DMS53 treated with DMSO at 0.1 percent for 48 hours (cell line): ENCODE data around the gene SNX33.
"Not testable (repeated sequence)": the region's sequence is repeated elsewhere in the genome, so short reads cannot be mapped to it uniquely, and the experiment has no call there.

ENCODE experiments used
- DNase-seq: peaks from one replicate; lab custom pipeline; 2025; ENCODE audit not compliant: unreplicated experiment; lab: John Stamatoyannopoulos, UW

Gene SNX33

GRCh38 chr15:75647370-75648155 is at the start of gene SNX33:
SNX33 (plus strand) TSS chr15:75647912; CDS start chr15:75649103, 1,191 bp downstream.
- peak; percentile 26 for DNase-seq

GRCh38 chr15:75598361-75598760 is 49.4 kb upstream of the SNX33 start:
- no peak for DNase-seq

GRCh38 chr15:75599401-75599800 is 48.3 kb upstream of the SNX33 start:
- DNase-seq: no peak

GRCh38 chr15:75606026-75606425 is 41.7 kb upstream of the SNX33 start:
- DNase-seq: no peak

- no peak for DNase-seq
Observed at GRCh38 chr15:75606711-75607699, 40.7 kb upstream of the SNX33 start.

GRCh38 chr15:75616766-75617165 is 30.9 kb upstream of the SNX33 start:
- no peak for DNase-seq

- DNase-seq: no peak
Observed at GRCh38 chr15:75620058-75620820, 27.5 kb upstream of the SNX33 start.

GRCh38 chr15:75620841-75621391 is 26.8 kb upstream of the SNX33 start:
- no peak for DNase-seq

GRCh38 chr15:75622505-75622904 is 25.2 kb upstream of the SNX33 start:
- DNase-seq: no peak

- DNase-seq: peak; percentile 73
Observed at GRCh38 chr15:75625542-75626347, 22.0 kb upstream of the SNX33 start, which contains the start of gene SNUPN. SNUPN (minus strand) TSS chr15:75625725; CDS start chr15:75621051, 4,674 bp downstream.

- no peak for DNase-seq
Observed at GRCh38 chr15:75631935-75632334, 15.8 kb upstream of the SNX33 start.

GRCh38 chr15:75633922-75634321 is 13.8 kb upstream of the SNX33 start:
- not testable (repeated sequence) for DNase-seq

- DNase-seq: no peak
Observed at GRCh38 chr15:75636026-75636425, 11.7 kb upstream of the SNX33 start.

GRCh38 chr15:75637245-75638009 is 10.3 kb upstream of the SNX33 start:
- DNase-seq: no peak

GRCh38 chr15:75639191-75639708 is 8.5 kb upstream of the SNX33 start:
- DNase-seq: no peak

- DNase-seq: peak; percentile 90
Observed at GRCh38 chr15:75639709-75640482, 7.8 kb upstream of the SNX33 start, which contains the start of gene IMP3. IMP3 (minus strand) TSS chr15:75640224; CDS start chr15:75640168, 56 bp downstream.

GRCh38 chr15:75640483-75641178 is 7.1 kb upstream of the SNX33 start:
- peak; percentile 62 for DNase-seq
